H9 (cell line): Measurements from ENCODE around the gene MAGI1. TPM values are rescaled to one million over a fixed set of nuclear protein-coding genes. Genes with fewer than 3 reads are reported as not detected.

Experiments
- DNase-seq: peaks from one replicate; pipeline ENCODE4 v3.0.0-alpha.2; 2017
- H2AFZ ChIP-seq: one replicate; pipeline ENCODE4 v1.6.1; 2013; ENCODE audit warnings: mild to moderate bottlenecking, low read length, control low read depth, moderate library complexity
- H2AK5ac ChIP-seq: 2 replicates; pipeline ENCODE4 v1.6.1; 2013; ENCODE audit warnings: low read length, control low read depth, mixed read lengths; ENCODE audit not compliant: insufficient read length
- H2BK120ac ChIP-seq: one replicate; pipeline ENCODE4 v1.6.1; 2013; ENCODE audit warnings: low read depth, mild to moderate bottlenecking, low read length, control low read depth, inconsistent platforms; ENCODE audit not compliant: poor library complexity, severe bottlenecking
- H2BK12ac ChIP-seq: 2 replicates; pipeline ENCODE4 v1.6.1; 2013; ENCODE audit warnings: low read length, control low read depth, mixed read lengths, low read depth; ENCODE audit not compliant: insufficient read length
- H2BK15ac ChIP-seq: 2 replicates; pipeline ENCODE4 v1.6.1; 2013; ENCODE audit warnings: low read depth, low read length, control low read depth
- H2BK20ac ChIP-seq: one replicate; pipeline ENCODE4 v1.6.1; 2013; ENCODE audit warnings: low read depth, mild to moderate bottlenecking, low read length, control low read depth, inconsistent platforms; ENCODE audit not compliant: poor library complexity, severe bottlenecking
- H2BK5ac ChIP-seq: 2 replicates; pipeline ENCODE4 v1.6.1; 2013; ENCODE audit warnings: low read length, control low read depth, mixed read lengths; ENCODE audit not compliant: insufficient read length
- H3K14ac ChIP-seq: 2 replicates; pipeline ENCODE4 v1.6.1; 2013; ENCODE audit warnings: low read length, control low read depth; ENCODE audit not compliant: insufficient read depth
- H3K18ac ChIP-seq: 2 replicates; pipeline ENCODE4 v1.6.1; 2013; ENCODE audit warnings: low read depth, mild to moderate bottlenecking, mixed read lengths, low read length, control low read depth; ENCODE audit not compliant: insufficient read length
- H3K23ac ChIP-seq: 2 replicates; pipeline ENCODE4 v1.6.1; 2013; ENCODE audit warnings: low read length, control low read depth, mixed read lengths, low read depth; ENCODE audit not compliant: insufficient read length
- H3K23me2 ChIP-seq: 2 replicates; pipeline ENCODE4 v1.6.1; 2013; ENCODE audit warnings: low read depth, mild to moderate bottlenecking, mixed read lengths, low read length, control low read depth; ENCODE audit not compliant: insufficient read length, poor library complexity, severe bottlenecking
- H3K27ac ChIP-seq: 2 replicates; pipeline ENCODE4 v1.5.1; 2013; ENCODE audit warnings: low read length, control low read depth, mixed read lengths, low read depth; ENCODE audit not compliant: insufficient read length
- H3K27me3 ChIP-seq: 2 replicates; pipeline ENCODE4 v1.6.1; 2013; ENCODE audit warnings: low read length, control low read depth, inconsistent platforms; ENCODE audit not compliant: insufficient read depth
- H3K4ac ChIP-seq: 2 replicates; pipeline ENCODE4 v1.6.1; 2013; ENCODE audit warnings: low read depth, mild to moderate bottlenecking, control low read depth, inconsistent platforms, low read length, moderate library complexity
- H3K4me1 ChIP-seq: 2 replicates; pipeline ENCODE4 v1.6.1; 2013; ENCODE audit warnings: low read length, control low read depth, inconsistent platforms; ENCODE audit not compliant: insufficient read depth
- H3K4me2 ChIP-seq: 2 replicates; pipeline ENCODE4 v1.6.1; 2013; ENCODE audit warnings: low read length, control low read depth, mixed read lengths; ENCODE audit not compliant: insufficient read length, insufficient read depth
- H3K56ac ChIP-seq: 2 replicates; pipeline ENCODE4 v1.6.1; 2013; ENCODE audit warnings: low read depth, mild to moderate bottlenecking, mixed read lengths, low read length, control low read depth; ENCODE audit not compliant: insufficient read length
- H3K79me1 ChIP-seq: 2 replicates; pipeline ENCODE4 v1.6.1; 2013; ENCODE audit warnings: low read depth, mild to moderate bottlenecking, moderate library complexity, low read length, control low read depth, inconsistent platforms; ENCODE audit not compliant: insufficient read depth, poor library complexity, severe bottlenecking
- H3K79me2 ChIP-seq: 2 replicates; pipeline ENCODE4 v1.6.1; 2013; ENCODE audit warnings: low read length, control low read depth, inconsistent platforms; ENCODE audit not compliant: insufficient read depth
- H3K9ac ChIP-seq: 2 replicates; pipeline ENCODE4 v1.6.1; 2013; ENCODE audit warnings: low read length, control low read depth, mixed read lengths; ENCODE audit not compliant: insufficient read length; ENCODE audit errors: extremely low read depth
- H3K9me3 ChIP-seq: one replicate; pipeline ENCODE4 v1.6.1; 2013; ENCODE audit warnings: low read depth, low read length, inconsistent platforms; ENCODE audit not compliant: control insufficient read depth
- H3T11ph ChIP-seq: one replicate; pipeline ENCODE4 v1.6.1; 2013; ENCODE audit warnings: mild to moderate bottlenecking, low read length, control low read depth, inconsistent platforms
- H4K20me1 ChIP-seq: one replicate; pipeline ENCODE4 v1.6.1; 2013; ENCODE audit not compliant: control insufficient read depth, insufficient read length, insufficient read depth
- H4K5ac ChIP-seq: 2 replicates; pipeline ENCODE4 v1.6.1; 2013; ENCODE audit warnings: low read depth, mild to moderate bottlenecking, mixed read lengths, low read length, control low read depth; ENCODE audit not compliant: insufficient read length
- H4K8ac ChIP-seq: replicated peaks from 2 replicates; pipeline ENCODE4 v1.6.1; 2013; ENCODE audit warnings: low read length, control low read depth, mixed read lengths, low read depth; ENCODE audit not compliant: insufficient read length
- H4K91ac ChIP-seq: 2 replicates; pipeline ENCODE4 v1.6.1; 2013; ENCODE audit warnings: low read depth, mild to moderate bottlenecking, moderate library complexity, mixed read lengths, low read length, control low read depth; ENCODE audit not compliant: insufficient read length
- H3K27ac Mint-ChIP-seq, 3 experiments: 2 replicates in 2 of 3; 3 replicates in 1 of 3; pipeline ENCODE4 v1.8.0; 2020 to 2021; ENCODE audit warnings: mixed read lengths in 3 of 3, mild to moderate bottlenecking in 1 of 3, moderate library complexity in 1 of 3
- H3K27me3 Mint-ChIP-seq: 2 replicates; pipeline ENCODE4 v1.8.0; 2021; ENCODE audit warnings: low read depth, mild to moderate bottlenecking, moderate library complexity, mixed read lengths
- H3K36me3 Mint-ChIP-seq, 3 experiments: 2 replicates in 2 of 3; 3 replicates in 1 of 3; pipeline ENCODE4 v1.8.0; 2020 to 2021; ENCODE audit warnings: low read depth in 3 of 3, mixed read lengths in 3 of 3; ENCODE audit not compliant: insufficient read depth in 1 of 3
- H3K4me1 Mint-ChIP-seq, 2 experiments: 2 replicates each; pipeline ENCODE4 v1.8.0; 2020; ENCODE audit warnings: mixed read lengths in 2 of 2
- H3K4me3 Mint-ChIP-seq, 2 experiments: 2 replicates in 1 of 2; 3 replicates in 1 of 2; pipeline ENCODE4 v1.8.0; 2020 to 2021; ENCODE audit warnings: mild to moderate bottlenecking in 2 of 2, mixed read lengths in 2 of 2, moderate library complexity in 1 of 2
- H3K9me3 Mint-ChIP-seq, 2 experiments: 2 replicates in 1 of 2; 3 replicates in 1 of 2; pipeline ENCODE4 v1.8.0; 2020; ENCODE audit warnings: mild to moderate bottlenecking in 2 of 2, mixed read lengths in 2 of 2, moderate library complexity in 1 of 2
- CTCF ChIP-seq: fragments of 200-600 bp; sonication (generic); conservative IDR thresholded peaks from 3 replicates; pipeline ENCODE4 v1.8.0; 2021; ENCODE audit warnings: antibody characterized with exemption, mild to moderate bottlenecking
- WGBS: extraction: QIAGEN DNeasy Blood & Tissue Kit; methylation state at CpG from one replicate; pipeline ENCODE4 v1.1.7; 2013; ENCODE audit warnings: missing lambda C conversion rate, low lambda C conversion rate, mixed read lengths; ENCODE audit not compliant: insufficient read length; ENCODE audit errors: extremely low coverage; 5-methylcytosine and 5-hydroxymethylcytosine counted together
- total RNA-seq: library from RNA; stranded (reverse); gene quantifications from 2 replicates; pipeline ENCODE4 v1.2.1, GENCODE V29; 2021

Gene MAGI1
- total RNA-seq, 1 experiment from 2014 or later = 65.7 TPM

GRCh38 chr3:65409176-65409569, 629.5 kb downstream of the MAGI1 start:
- Histone ChIP-seq H4K5ac (no peak overlapping the region), H3K4me2 (no peak overlapping the region), H3K23ac (no peak overlapping the region), H3K4ac (no peak overlapping the region), H2BK12ac (no peak overlapping the region), H2BK15ac (no peak overlapping the region), H3K23me2 (no peaks in the 10 kb centered on the region), H2AK5ac (no peak overlapping the region), H3K27ac (no peak overlapping the region), H3K79me2 (no peaks in the 10 kb centered on the region), H3T11ph (no peak overlapping the region), H3K9me3 (no peaks in the 10 kb centered on the region), H4K91ac (no peak overlapping the region), H4K20me1 (no peaks in the 10 kb centered on the region), H3K27me3 (no peaks in the 10 kb centered on the region), H4K8ac (no peak overlapping the region), H2BK5ac (no peak overlapping the region), H3K18ac (no peak overlapping the region), H2BK20ac (no peak overlapping the region), H3K4me1 (no peaks in the 10 kb centered on the region), H2AFZ (no peak overlapping the region), H3K14ac (no peak overlapping the region), H3K56ac (no peak overlapping the region), H3K79me1 (no peaks in the 10 kb centered on the region), H2BK120ac (no peak overlapping the region), H3K9ac (no peak overlapping the region)
- no peak overlapping the region for H3K4me3 Mint-ChIP-seq
- no CpG with 5 or more reads among the region's 3 CpGs for WGBS
- peaks cover 31 to 38% of the 10 kb centered on the region in 2 experiments for H3K4me1 Mint-ChIP-seq
- DNase-seq = no peak
- peaks cover 0 to under 1% (median 0%) of the 10 kb centered on the region in 3 experiments; a peak in 2 of 7 replicates for H3K36me3 Mint-ChIP-seq
- H3K9me3 Mint-ChIP-seq = no peaks in the 10 kb centered on the region
- no peak for TF ChIP-seq CTCF
- H3K27me3 Mint-ChIP-seq = no peaks in the 10 kb centered on the region
- peak overlapping the region in 2 of 3 experiments; percentile 35 to 80; a peak in 3 of 7 replicates for H3K27ac Mint-ChIP-seq
